GM23338 (cell line): Measurements from ENCODE around the gene DNAJB13.

ENCODE experiments used
- CTCF ChIP-seq, 2 experiments: fragments of 200-600 bp in 1 of 2; sonication (generic) in 1 of 2; conservative IDR thresholded peaks; 2 replicates each; pipeline versions ENCODE4 v1.5.1 to v1.6.1; 2016 to 2017; ENCODE audit warnings: antibody characterized with exemption in 2 of 2, low read depth in 2 of 2, mild to moderate bottlenecking in 2 of 2, moderate library complexity in 1 of 2
- ETS1 ChIP-seq: IDR thresholded peaks from 2 replicates; pipeline ENCODE4 v1.6.1; 2016; ENCODE audit warnings: antibody characterized with exemption
- EZH2 ChIP-seq: fragments of 200-600 bp; sonication (generic); IDR thresholded peaks from one replicate; pipeline ENCODE4 v1.8.0; 2017; ENCODE audit warnings: antibody characterized with exemption, mild to moderate bottlenecking, low read depth; ENCODE audit not compliant: unreplicated experiment
- EZH2phosphoT487 ChIP-seq: fragments of 200-600 bp; sonication (generic); IDR thresholded peaks from one replicate; pipeline ENCODE4 v1.8.1; 2018; ENCODE audit warnings: antibody characterized with exemption; ENCODE audit not compliant: unreplicated experiment
- JUNB ChIP-seq: IDR thresholded peaks from one replicate; pipeline ENCODE4 v1.6.1; 2016; ENCODE audit warnings: antibody characterized with exemption; ENCODE audit not compliant: unreplicated experiment
- NANOG ChIP-seq: IDR thresholded peaks from 2 replicates; pipeline ENCODE4 v1.6.1; 2016; ENCODE audit warnings: antibody characterized with exemption, borderline replicate concordance
- POLR2AphosphoS5 ChIP-seq: IDR thresholded peaks from 2 replicates; pipeline ENCODE4 v1.6.1; 2016; ENCODE audit warnings: antibody characterized with exemption, low read depth
- ZNF114 ChIP-seq: fragments of 250-450 bp; sonication (Bioruptor Pico); IDR thresholded peaks from 2 replicates; pipeline ENCODE4 v1.5.0; 2020; ENCODE audit warnings: mild to moderate bottlenecking, moderate library complexity
- ZNF331 ChIP-seq: fragments of 250-450 bp; sonication (Bioruptor Pico); IDR thresholded peaks from 2 replicates; pipeline ENCODE4 v1.5.0; 2020; ENCODE audit warnings: low read depth, mild to moderate bottlenecking, moderate library complexity
- TF ChIP-seq, protein P1 (sequence below): IDR thresholded peaks from one replicate; pipeline ENCODE4 v1.6.1; 2018; ENCODE audit warnings: antibody characterized with exemption; ENCODE audit not compliant: unreplicated experiment

DNA sequence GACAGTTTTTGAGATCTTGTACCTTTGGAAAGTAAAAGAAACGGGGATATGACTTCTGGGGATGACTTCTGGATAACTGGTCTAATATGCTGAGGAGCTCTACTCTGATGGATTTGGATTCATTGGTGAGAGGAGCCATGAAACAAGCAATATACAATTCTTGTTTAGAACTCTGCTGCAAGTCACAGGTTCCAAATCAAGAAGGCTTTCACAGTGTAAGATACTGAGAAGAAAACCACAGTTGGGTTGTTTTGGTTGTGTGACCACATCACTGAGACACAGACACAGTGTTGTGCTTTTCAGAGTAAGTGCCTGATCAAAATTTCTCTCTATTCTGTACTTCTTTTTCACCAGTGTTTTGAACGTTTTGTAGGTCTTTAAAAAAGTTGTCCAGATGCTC is 44.9 kb downstream of the DNAJB13 start:
- TF ChIP-seq POLR2AphosphoS5 = no peak
- TF ChIP-seq CTCF (conservative IDR thresholded peaks at IDR 0.05; ENCODE audit: low read depth in 2 of 2) = no peak
- no peak for TF ChIP-seq JUNB
- TF ChIP-seq EZH2phosphoT487 = no peak
- TF ChIP-seq EZH2 = no peak
- no peak for TF ChIP-seq ETS1
- no peak for TF ChIP-seq ZNF114
- TF ChIP-seq, protein P1, sequence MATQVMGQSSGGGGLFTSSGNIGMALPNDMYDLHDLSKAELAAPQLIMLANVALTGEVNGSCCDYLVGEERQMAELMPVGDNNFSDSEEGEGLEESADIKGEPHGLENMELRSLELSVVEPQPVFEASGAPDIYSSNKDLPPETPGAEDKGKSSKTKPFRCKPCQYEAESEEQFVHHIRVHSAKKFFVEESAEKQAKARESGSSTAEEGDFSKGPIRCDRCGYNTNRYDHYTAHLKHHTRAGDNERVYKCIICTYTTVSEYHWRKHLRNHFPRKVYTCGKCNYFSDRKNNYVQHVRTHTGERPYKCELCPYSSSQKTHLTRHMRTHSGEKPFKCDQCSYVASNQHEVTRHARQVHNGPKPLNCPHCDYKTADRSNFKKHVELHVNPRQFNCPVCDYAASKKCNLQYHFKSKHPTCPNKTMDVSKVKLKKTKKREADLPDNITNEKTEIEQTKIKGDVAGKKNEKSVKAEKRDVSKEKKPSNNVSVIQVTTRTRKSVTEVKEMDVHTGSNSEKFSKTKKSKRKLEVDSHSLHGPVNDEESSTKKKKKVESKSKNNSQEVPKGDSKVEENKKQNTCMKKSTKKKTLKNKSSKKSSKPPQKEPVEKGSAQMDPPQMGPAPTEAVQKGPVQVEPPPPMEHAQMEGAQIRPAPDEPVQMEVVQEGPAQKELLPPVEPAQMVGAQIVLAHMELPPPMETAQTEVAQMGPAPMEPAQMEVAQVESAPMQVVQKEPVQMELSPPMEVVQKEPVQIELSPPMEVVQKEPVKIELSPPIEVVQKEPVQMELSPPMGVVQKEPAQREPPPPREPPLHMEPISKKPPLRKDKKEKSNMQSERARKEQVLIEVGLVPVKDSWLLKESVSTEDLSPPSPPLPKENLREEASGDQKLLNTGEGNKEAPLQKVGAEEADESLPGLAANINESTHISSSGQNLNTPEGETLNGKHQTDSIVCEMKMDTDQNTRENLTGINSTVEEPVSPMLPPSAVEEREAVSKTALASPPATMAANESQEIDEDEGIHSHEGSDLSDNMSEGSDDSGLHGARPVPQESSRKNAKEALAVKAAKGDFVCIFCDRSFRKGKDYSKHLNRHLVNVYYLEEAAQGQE = no peak
- no peak for TF ChIP-seq ZNF331
- TF ChIP-seq NANOG = no peak
